PFSK-1 (cell line): ENCODE results near the gene TUBGCP3.

Experiments
- FOXP2 ChIP-seq: optimal IDR thresholded peaks from 2 replicates; pipeline ENCODE3; 2011; ENCODE audit warnings: borderline replicate concordance, control low read depth, inconsistent platforms; ENCODE audit not compliant: insufficient read depth; ENCODE audit errors: extremely low read length, extremely low read depth
- POLR2AphosphoS5 ChIP-seq: IDR thresholded peaks from 2 replicates; pipeline ENCODE4 v1.6.1; 2012; ENCODE audit warnings: low read depth, mild to moderate bottlenecking, control low read depth, low read length, moderate library complexity
- SIN3A ChIP-seq: IDR thresholded peaks from 2 replicates; pipeline ENCODE4 v1.6.1; 2012; ENCODE audit warnings: mild to moderate bottlenecking, low read length, moderate library complexity, borderline replicate concordance; ENCODE audit not compliant: insufficient read depth
- TAF1 ChIP-seq: IDR thresholded peaks from 2 replicates; pipeline ENCODE4 v1.6.1; 2012; ENCODE audit warnings: low read length, control low read depth, borderline replicate concordance; ENCODE audit not compliant: insufficient read depth
- TF ChIP-seq, protein P1 (sequence below), 2 experiments: IDR thresholded peaks; 2 replicates each; pipeline versions ENCODE4 v1.6.1 to v1.8.0; 2011 to 2012; ENCODE audit warnings: low read depth in 2 of 2, low read length in 2 of 2, control low read depth in 1 of 2, inconsistent platforms in 1 of 2, mild to moderate bottlenecking in 1 of 2, moderate library complexity in 1 of 2; ENCODE audit not compliant: insufficient read depth in 1 of 2

Gene TUBGCP3

GRCh38 chr13:112513761-112514160, 74.2 kb downstream of the TUBGCP3 start:
- TF ChIP-seq FOXP2, result no peak
- no peak for TF ChIP-seq POLR2AphosphoS5
- TF ChIP-seq, protein P1, sequence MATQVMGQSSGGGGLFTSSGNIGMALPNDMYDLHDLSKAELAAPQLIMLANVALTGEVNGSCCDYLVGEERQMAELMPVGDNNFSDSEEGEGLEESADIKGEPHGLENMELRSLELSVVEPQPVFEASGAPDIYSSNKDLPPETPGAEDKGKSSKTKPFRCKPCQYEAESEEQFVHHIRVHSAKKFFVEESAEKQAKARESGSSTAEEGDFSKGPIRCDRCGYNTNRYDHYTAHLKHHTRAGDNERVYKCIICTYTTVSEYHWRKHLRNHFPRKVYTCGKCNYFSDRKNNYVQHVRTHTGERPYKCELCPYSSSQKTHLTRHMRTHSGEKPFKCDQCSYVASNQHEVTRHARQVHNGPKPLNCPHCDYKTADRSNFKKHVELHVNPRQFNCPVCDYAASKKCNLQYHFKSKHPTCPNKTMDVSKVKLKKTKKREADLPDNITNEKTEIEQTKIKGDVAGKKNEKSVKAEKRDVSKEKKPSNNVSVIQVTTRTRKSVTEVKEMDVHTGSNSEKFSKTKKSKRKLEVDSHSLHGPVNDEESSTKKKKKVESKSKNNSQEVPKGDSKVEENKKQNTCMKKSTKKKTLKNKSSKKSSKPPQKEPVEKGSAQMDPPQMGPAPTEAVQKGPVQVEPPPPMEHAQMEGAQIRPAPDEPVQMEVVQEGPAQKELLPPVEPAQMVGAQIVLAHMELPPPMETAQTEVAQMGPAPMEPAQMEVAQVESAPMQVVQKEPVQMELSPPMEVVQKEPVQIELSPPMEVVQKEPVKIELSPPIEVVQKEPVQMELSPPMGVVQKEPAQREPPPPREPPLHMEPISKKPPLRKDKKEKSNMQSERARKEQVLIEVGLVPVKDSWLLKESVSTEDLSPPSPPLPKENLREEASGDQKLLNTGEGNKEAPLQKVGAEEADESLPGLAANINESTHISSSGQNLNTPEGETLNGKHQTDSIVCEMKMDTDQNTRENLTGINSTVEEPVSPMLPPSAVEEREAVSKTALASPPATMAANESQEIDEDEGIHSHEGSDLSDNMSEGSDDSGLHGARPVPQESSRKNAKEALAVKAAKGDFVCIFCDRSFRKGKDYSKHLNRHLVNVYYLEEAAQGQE (IDR thresholded peaks at IDR 0.05; ENCODE audit: insufficient read depth in 1 of 2, low read depth in 2 of 2, low read length in 2 of 2), result no peak
- TF ChIP-seq TAF1, result no peak
- no peak for TF ChIP-seq SIN3A

DNA sequence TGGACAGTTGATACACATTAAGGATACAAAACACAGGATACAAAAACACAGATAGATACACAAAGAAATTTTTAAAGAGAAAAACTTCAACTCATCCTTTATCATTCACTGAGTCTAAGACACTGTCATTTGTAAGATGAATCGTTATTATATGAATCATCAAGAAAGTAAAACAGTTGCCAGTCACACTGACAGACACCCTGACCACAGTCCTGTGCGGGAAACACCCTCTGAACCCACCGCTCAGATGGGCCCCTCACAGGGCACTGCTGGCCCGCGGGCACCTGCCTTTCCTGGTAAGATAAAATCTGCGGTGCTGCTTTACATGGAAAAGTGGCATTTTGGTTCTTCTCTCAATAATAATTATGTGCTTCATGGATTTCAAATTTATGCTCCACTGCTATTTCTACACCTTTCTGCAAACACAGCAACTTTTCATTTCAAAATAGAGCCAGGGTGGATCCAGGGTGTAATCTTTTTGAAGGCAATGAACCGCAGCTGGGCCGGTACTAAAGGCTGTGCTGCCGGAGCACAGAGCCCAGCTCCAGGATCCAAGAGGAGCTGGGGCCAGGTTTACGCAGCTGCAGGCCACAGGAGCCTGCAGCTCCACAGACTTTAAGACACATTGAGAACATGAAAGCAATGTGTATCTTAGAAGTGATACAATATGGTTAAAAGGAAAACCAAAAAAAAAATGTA, 76.8 kb downstream of the TUBGCP3 start:
- TF ChIP-seq POLR2AphosphoS5 (no peak), TAF1 (no peak)

DNA sequence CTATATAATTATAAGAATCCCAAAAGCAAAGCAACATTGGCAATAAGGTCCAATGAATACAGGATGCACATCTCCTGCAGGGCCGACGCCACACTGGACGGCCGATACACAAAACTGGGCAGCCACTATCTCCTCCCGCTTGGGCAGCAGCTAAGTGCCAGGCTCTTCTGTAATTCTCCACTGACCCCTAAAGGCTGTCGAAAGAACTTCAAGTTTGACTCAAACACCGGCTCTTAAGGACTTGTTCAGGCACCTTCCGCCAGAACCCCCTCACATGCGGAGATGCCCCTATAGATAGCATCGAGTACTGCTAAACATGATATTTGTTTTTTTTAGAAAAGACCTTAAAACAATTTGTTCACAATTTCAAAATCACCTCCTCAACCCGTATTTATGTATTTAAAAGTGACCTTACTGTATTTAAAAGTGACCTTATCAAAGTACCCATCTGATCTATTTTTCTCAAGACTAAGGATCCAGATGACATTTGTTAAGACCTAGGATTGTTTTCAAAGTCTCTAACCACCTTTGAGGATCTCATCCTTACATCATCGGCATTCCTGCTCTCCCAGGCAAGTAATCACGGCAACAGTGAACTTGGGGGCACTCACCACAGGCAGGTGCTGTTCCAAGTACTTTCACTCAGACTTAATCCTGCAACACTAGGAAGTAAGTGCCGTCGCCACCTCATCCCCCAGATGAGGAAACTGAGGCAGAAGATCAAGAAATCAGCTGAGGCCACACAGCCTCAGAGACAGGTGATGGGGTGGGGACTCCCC, 77.8 kb downstream of the TUBGCP3 start:
- TF ChIP-seq POLR2AphosphoS5, result no peak
- no peak for TF ChIP-seq TAF1
- no peak for TF ChIP-seq SIN3A
- TF ChIP-seq FOXP2, result no peak
- TF ChIP-seq, protein P1 (IDR thresholded peaks at IDR 0.05; ENCODE audit: insufficient read depth in 1 of 2, low read depth in 2 of 2, low read length in 2 of 2), result no peak

DNA sequence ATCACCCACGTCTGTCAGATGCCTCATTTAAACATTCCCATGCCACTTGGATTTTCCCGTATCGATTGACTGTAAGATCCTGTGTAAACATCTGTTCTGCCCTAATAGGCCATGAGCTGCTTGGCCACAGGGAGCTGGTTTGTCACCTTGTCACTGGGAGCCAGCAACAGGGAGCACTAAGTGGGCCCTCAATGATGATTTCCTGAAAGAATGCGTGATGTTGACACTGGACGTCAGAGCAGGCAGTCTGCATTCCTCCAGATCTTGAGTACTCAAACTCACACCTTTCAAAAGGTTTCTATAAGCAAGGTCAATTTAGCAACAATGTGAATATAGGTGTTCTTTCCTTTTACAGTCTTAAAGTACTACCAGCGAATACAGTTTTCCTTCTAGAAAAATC, 78.8 kb downstream of the TUBGCP3 start:
- TF ChIP-seq SIN3A, result no peak
- TF ChIP-seq, protein P1 (IDR thresholded peaks at IDR 0.05; ENCODE audit: insufficient read depth in 1 of 2, low read depth in 2 of 2, low read length in 2 of 2), result no peak
- no peak for TF ChIP-seq FOXP2
- no peak for TF ChIP-seq POLR2AphosphoS5
- no peak for TF ChIP-seq TAF1

DNA sequence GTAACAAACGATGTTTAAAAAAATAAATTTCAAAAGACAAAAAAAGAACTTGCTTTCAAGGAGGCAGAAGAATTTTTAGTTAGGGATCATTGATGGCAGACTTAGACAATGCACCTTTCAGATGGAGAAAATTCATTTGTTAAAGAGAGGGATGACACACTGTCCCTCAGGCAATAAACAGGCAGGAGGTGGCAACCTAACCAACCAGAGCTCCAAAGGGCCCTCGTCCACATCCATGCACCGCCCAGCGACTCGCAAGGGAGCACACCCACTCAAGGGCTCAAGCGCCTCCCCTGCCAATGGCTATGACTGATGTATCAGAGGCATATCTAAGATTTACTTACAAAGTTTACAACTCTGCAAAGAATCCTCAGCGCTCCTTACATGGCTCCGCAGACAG, 81.9 kb downstream of the TUBGCP3 start:
- TF ChIP-seq TAF1 (no peak), POLR2AphosphoS5 (no peak), SIN3A (no peak), FOXP2 (no peak)
- TF ChIP-seq, protein P1 (IDR thresholded peaks at IDR 0.05; ENCODE audit: insufficient read depth in 1 of 2, low read depth in 2 of 2, low read length in 2 of 2), result no peak
